Omental fat pad (tissue), 4 donors: ENCODE results near the gene NPR3. TPM values are rescaled to one million over a fixed set of nuclear protein-coding genes. Genes with fewer than 3 reads are reported as not detected.

Experiments used
- ATAC-seq: fragments of 150-250 bp; one replicate; pipeline ENCODE4 v1.9.1; 2016; ENCODE audit warnings: mild to moderate bottlenecking, moderate library complexity; ENCODE audit not compliant: low FRiP score
- DNase-seq: peaks from one replicate; pipeline ENCODE4 v3.0.0-alpha.2; 2019; ENCODE audit warnings: low spot score
- total RNA-seq, 4 donors: library from RNA; depleted of rRNA; stranded (reverse); fragments of >200 nt; gene quantifications; one replicate each; pipeline ENCODE4 v1.1.0, GENCODE V29; 2016
- TF ChIP-seq, protein P1 (sequence below), 3 donors: fragments of 450-650 bp; IDR thresholded peaks; one replicate each; pipeline ENCODE4 v1.5.1; 2016 to 2017; ENCODE audit warnings: antibody characterized with exemption in 3 of 3, mild to moderate bottlenecking in 3 of 3, moderate library complexity in 2 of 3

Gene NPR3
- total RNA-seq, 4 donors from 2014 or later: 4.6 to 11.8 (median 6.5) TPM

GRCh38 chr5:32711681-32712480 is 760 bp downstream of the NPR3 start:
- ATAC-seq (peak; percentile 13), DNase-seq (no peak)
- TF ChIP-seq, protein P1, sequence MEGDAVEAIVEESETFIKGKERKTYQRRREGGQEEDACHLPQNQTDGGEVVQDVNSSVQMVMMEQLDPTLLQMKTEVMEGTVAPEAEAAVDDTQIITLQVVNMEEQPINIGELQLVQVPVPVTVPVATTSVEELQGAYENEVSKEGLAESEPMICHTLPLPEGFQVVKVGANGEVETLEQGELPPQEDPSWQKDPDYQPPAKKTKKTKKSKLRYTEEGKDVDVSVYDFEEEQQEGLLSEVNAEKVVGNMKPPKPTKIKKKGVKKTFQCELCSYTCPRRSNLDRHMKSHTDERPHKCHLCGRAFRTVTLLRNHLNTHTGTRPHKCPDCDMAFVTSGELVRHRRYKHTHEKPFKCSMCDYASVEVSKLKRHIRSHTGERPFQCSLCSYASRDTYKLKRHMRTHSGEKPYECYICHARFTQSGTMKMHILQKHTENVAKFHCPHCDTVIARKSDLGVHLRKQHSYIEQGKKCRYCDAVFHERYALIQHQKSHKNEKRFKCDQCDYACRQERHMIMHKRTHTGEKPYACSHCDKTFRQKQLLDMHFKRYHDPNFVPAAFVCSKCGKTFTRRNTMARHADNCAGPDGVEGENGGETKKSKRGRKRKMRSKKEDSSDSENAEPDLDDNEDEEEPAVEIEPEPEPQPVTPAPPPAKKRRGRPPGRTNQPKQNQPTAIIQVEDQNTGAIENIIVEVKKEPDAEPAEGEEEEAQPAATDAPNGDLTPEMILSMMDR (IDR thresholded peaks at IDR 0.05): no peak

DNA sequence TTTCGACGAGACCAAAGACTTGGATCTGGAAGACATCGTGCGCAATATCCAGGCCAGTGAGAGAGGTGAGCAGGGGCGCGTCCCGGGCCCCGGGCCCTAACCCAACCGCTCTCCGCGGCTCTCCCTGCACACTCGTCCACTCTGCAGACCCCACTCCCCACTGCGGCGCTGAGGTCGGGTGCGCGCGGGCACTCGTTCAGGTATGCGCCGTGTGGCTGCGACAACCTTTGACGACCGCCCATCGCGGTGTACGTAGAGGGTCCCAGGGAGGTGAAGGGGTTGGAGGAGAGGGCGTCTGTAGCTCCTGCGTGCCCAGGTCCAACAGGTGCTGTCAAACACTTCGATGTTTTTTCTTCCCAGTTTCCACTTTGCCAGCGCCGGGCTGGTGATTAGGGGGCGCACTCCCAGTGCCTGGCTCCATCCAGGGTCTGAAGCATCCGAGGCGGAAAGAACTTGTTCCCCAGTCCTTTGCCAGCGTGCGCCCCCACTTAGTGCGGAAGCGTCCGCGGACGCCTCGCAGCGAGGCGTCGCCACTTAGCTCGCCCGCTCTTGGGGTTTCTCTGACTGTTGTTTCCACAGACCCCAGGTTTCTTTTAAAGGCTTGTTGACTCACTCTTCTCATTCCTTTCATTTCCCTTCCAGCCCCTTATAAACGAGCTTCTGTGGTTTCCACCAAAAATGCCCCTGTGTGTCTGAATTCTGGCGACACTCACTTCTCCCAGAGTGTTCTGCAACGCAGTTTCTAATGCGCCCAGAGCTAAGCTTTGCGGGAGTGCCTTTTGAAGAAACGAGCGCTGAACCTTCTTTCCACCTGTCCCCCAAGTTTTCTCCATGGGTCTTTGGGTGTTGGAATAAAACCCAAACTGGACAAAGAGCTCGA is 1.6 kb downstream of the NPR3 start:
- ATAC-seq (no peak), DNase-seq (no peak)
- TF ChIP-seq, protein P1 (IDR thresholded peaks at IDR 0.05): no peak

- TF ChIP-seq, protein P1 (IDR thresholded peaks at IDR 0.05): no peak
- DNase-seq: no peak
- ATAC-seq: no peak
These were observed 2.2 kb downstream of the NPR3 start for GRCh38 chr5:32713361-32713769.

DNA sequence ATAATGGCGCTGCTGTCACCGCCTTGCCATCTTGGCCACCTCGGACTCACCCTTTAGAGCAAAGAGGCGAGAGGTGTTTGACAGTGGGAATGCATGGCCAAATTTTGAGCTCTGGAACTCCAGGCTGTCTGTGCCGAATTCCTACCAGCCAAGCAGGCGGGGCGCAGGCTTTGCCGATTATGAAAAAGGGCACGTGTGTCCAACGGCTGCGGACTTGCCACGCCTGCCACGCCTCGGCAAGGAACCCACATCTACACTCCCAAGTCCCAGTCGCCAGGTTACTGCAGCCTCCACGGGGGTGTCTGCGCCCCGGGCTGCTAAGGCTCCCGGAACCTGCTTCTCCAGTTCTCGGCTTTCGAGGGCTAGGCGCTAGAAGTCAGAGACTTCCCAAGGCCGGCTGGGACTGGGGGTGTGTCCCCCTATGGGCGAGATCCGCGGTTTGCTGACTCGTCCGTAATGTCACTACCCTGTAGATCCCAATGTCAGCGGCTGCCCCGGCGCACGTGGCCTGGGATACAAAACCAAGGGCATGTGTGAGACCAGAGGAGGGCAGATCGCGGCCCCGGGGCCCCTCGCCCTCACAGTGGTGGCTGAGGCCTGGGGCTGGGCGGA is 2.8 kb downstream of the NPR3 start:
- DNase-seq (no peak), ATAC-seq (no peak)
- TF ChIP-seq, protein P1 (IDR thresholded peaks at IDR 0.05): no peak

DNA sequence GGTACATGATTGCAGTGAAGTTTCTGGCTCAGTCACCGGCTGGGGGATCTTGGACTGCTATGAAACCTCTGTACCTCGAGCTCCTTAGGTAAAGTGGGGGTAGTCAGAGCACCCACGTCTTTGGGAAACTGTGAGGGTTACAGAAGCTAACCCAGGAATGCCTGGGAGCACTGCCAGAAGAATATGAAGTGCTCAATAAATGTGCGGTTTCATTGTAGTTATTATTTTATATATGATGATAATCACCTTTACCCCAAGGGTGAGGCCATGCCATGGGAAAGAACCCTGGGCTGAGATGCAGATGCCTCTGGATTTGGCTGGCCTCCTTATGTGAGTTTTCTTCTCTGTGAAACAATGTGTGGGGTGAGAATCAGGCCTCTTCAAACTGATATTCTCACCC is 3.7 kb downstream of the NPR3 start:
- ATAC-seq: no peak
- no peak for DNase-seq
- TF ChIP-seq, protein P1 (IDR thresholded peaks at IDR 0.05): no peak

DNA sequence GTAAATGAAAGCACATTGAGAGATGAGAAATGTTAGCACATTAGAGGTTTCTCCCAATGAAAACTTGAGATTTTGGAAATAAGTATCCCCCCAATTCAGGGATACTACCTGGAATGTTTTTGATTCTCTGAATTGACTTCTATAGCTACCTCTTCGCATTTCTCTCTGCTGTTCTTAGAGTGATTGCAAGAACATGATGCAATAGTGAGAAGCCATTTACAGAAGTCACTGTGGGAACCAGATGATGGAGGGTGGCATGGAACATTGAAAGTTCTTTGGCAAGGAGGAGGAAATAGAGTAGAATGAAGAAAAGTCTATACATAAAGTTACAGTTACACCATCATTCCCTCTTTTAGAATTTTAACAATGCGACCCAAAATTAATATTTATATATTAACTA is 9.2 kb downstream of the NPR3 start:
- DNase-seq (no peak), ATAC-seq (no peak)
- TF ChIP-seq, protein P1 (IDR thresholded peaks at IDR 0.05): no peak
